Airway epithelial cell (primary cell): Measurements from ENCODE around the gene OR7D2. TPM values are rescaled to one million over a fixed set of nuclear protein-coding genes. Genes with fewer than 3 reads are reported as not detected.

ENCODE experiments used
- total RNA-seq: library from RNA; depleted of rRNA; stranded (reverse); fragments of >200 nt; gene quantifications from 2 replicates; pipeline ENCODE4 v1.2.3, GENCODE V29; 2015

OR7D2 gene
- total RNA-seq: not detected in 2 replicates

GRCh38 chr19:9178901-9179300 is at the start of gene OR7D2:
TSS of gene OR7D2 (plus strand) at chr19:9178979. CDS start at chr19:9185782, 6,803 bp downstream.

GRCh38 chr19:9140159-9140874 is 38.5 kb upstream of the OR7D2 start, which contains the start of gene ZNF317:
TSS of gene ZNF317 (plus strand) at chr19:9140397. CDS start at chr19:9156017, 15,620 bp downstream.

GRCh38 chr19:9219489-9219888 is 40.7 kb downstream of the OR7D2 start, which contains the start of gene OR7D4:
TSS of gene OR7D4 (minus strand) at chr19:9219589. CDS start at chr19:9214837, 4,752 bp downstream.

Other genes with a start within 250 kb of the OR7D2 start
- gene MUC16, start 168.6 kb upstream of the OR7D2 start, total RNA-seq: 0.42 and 0.85 TPM in 2 replicates
- gene OR1M1, start 91.9 kb upstream of the OR7D2 start, total RNA-seq: not detected in 2 replicates
- not detected in 2 replicates for gene OR7G2, start 71.5 kb upstream of the OR7D2 start, total RNA-seq
- not detected in 2 replicates for gene OR7G1, start 63.2 kb upstream of the OR7D2 start, total RNA-seq
- gene OR7G3, start 52.0 kb upstream of the OR7D2 start, total RNA-seq: not detected in 2 replicates
- gene ZNF317, start 38.6 kb upstream of the OR7D2 start, total RNA-seq: 12.6 and 18.8 TPM in 2 replicates
- not detected in 2 replicates for gene OR7D4, start 40.6 kb downstream of the OR7D2 start, total RNA-seq
- gene OR7E24, start 72.0 kb downstream of the OR7D2 start, total RNA-seq: not detected in 2 replicates
- 5.9 and 12.1 TPM in 2 replicates for gene ZNF699, start 130.9 kb downstream of the OR7D2 start, total RNA-seq
- 4.7 and 9.9 TPM in 2 replicates for gene ZNF559, start 145.2 kb downstream of the OR7D2 start, total RNA-seq
- gene ZNF177, start 184.0 kb downstream of the OR7D2 start, total RNA-seq: 0.70 and 0.71 TPM in 2 replicates